GM20000 (cell line): ENCODE data around the gene PRKG1.
A peak's percentile ranks its signal among the peaks of the same experiment; 100 is the strongest.
"Not testable (repeated sequence)": the region's sequence is repeated elsewhere in the genome, so short reads cannot be mapped to it uniquely, and the experiment has no call there.

ENCODE experiments used
- DNase-seq: peaks from one replicate; pipeline ENCODE4 v3.0.0; 2012; ENCODE audit warnings: low spot score
- CTCF ChIP-seq: IDR thresholded peaks from 2 replicates; pipeline ENCODE4 v1.5.1; 2012; ENCODE audit warnings: mild to moderate bottlenecking, control low read depth; ENCODE audit errors: extremely low read depth, missing control alignments

The PRKG1 gene

GRCh38 chr10:52239771-52240170 lies 1165.5 kb downstream of the PRKG1 start:
- no peak for DNase-seq
- TF ChIP-seq CTCF = no peak

GRCh38 chr10:52245547-52245946 lies 1171.3 kb downstream of the PRKG1 start:
- DNase-seq = no peak
- no peak for TF ChIP-seq CTCF

DNA sequence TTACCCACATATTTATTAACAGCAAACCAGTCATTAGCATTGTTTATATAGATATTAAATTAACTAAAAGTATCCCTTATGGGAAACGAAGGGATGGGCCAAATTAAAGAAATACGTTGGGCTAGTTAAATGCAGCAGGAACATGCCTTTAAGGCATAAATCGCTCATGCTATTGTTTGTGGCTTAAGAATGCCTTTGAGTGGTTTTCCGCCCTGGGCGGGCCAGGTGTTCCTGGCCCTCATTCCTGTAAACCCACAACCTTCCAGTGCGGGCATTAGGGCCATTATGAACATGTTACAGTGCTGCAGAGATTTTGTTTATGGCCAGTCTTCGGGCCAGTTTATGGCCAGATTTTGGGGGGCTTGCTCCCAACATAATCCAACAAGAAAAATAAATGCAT lies 1173.6 kb downstream of the PRKG1 start:
- DNase-seq = not testable (repeated sequence)

DNA sequence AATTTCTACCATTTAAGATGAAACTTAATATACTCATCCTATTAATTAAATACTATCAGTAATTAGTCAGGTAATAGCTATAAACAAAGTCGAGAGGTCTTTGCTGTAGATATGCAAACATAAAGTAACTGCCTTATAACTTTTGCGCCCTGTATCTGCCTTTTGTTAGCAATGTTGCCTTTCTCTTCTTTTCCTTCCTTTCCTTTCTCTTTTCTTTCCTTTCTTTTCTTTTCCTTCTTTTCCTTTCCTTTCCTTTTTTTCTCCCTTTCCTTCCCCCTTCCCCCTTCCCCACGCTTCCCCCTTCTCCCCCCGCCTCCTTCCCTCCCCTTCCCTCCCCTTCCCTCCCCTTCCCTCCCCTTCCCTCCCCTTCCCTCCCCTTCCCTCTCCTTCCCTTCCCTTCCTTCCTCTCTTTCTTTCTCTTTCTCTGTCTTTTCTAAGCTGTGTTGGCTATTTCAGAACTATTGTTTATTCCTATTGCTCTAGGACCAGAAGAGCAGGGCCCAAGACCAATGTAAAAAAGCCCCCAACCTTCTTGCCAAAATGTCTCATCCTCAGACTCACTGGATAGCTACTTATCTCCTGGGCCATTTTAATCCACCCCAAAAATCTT lies 1174.5 kb downstream of the PRKG1 start:
- no peak for TF ChIP-seq CTCF
- DNase-seq = no peak

GRCh38 chr10:52249850-52250395 lies 1175.6 kb downstream of the PRKG1 start:
- TF ChIP-seq CTCF = no peak
- no peak for DNase-seq

DNA sequence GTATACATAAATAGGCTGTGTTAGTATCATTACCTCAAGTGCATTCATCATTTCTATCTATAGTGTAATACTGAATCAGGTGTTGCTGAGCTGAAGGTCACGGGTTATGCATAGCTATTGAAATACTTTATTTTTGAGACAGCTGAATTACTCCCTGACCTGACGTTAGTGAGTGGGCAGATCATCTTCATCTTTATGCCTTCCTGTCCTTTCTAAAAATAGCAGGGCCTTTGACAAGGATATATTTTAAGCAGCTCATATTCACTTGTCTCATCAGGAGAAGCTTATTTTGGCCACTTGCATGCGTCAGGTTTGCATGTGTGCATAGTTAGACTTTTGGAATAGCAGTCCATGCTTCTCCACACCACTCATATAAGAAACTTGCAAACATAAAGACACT lies 1176.2 kb downstream of the PRKG1 start:
- TF ChIP-seq CTCF = no peak
- DNase-seq = no peak

DNA sequence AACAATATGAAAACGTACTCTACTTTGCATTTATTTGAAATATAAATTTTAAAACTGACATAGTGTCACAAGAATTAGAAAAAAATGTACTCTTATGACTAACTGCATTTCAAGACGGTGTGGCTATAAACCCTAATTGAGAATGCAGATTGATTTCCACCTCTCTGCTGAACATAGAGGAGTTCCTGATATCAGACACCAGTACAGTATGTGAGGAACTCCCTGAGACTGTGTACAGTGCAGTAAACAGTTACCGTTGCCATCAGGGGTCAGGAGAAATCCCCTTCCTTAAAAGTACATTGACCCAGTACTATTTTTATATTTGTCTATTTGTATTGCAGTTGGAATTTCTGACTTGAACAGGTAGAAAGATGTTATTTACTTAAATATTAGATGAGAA lies 1178.0 kb downstream of the PRKG1 start:
- DNase-seq = no peak
- TF ChIP-seq CTCF = no peak

DNA sequence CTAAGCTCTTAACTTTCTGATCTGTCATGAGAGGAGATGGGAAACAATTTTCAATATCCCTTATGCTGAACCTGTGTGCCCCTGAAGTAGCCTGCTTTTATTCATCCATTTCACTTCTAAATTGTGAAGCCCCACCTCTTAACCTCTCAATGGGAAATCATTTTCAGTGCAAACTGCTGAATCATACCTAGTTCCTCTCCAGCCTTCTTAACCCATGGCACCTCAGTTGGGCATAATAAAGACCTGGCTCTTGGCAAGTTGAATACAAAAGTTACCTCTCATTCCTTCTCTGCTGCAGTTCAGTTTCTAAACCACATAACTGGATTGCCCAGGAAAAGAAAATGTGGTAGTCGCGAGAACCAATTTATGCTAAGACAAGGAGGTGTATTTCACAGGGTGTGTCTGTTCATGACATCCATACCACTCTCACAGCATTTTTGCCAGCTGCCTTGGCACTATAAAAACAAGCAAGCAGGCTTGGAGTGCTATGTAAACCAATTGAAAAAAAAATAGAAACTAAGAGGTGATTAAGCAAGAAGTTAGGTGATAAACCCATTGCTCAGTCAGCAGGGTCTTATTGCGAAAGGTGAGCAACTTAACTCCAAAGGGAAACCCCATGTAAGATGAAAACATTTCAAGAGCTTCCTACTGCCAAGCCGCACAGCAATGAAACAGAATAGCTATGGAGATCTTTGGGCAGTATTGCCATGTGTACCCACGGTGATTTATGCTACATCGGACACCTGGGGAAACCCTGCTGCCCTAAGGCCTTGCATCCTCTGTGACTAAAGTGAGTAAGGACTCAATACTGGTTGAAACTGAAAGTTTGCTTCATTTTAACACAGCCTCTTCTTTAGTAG lies 1182.8 kb downstream of the PRKG1 start:
- DNase-seq = peak; percentile 15
- TF ChIP-seq CTCF = no peak
